IPS-18a (cell line): ENCODE measurements around the gene KRT15.

Source experiments
- H3K27ac ChIP-seq: one replicate; pipeline ENCODE4 v1.5.1; 2013; ENCODE audit warnings: low read length
- H3K27me3 ChIP-seq: one replicate; pipeline ENCODE4 v1.6.1; 2013; ENCODE audit warnings: mild to moderate bottlenecking, low read length; ENCODE audit not compliant: control insufficient read depth, insufficient read depth
- H3K36me3 ChIP-seq: one replicate; pipeline ENCODE4 v1.6.1; 2013; ENCODE audit warnings: low read depth, low read length; ENCODE audit not compliant: control insufficient read depth
- H3K4me1 ChIP-seq: one replicate; pipeline ENCODE4 v1.6.1; 2013; ENCODE audit warnings: low read depth, low read length; ENCODE audit not compliant: control insufficient read depth
- H3K4me3 ChIP-seq: one replicate; pipeline ENCODE4 v1.5.1; 2013; ENCODE audit warnings: low read length
- H3K9ac ChIP-seq: one replicate; pipeline ENCODE4 v1.6.1; 2013; ENCODE audit warnings: mild to moderate bottlenecking, low read length, moderate library complexity
- H3K9me3 ChIP-seq: one replicate; pipeline ENCODE4 v1.6.1; 2013; ENCODE audit warnings: low read depth, low read length; ENCODE audit not compliant: control insufficient read depth

KRT15 gene

DNA sequence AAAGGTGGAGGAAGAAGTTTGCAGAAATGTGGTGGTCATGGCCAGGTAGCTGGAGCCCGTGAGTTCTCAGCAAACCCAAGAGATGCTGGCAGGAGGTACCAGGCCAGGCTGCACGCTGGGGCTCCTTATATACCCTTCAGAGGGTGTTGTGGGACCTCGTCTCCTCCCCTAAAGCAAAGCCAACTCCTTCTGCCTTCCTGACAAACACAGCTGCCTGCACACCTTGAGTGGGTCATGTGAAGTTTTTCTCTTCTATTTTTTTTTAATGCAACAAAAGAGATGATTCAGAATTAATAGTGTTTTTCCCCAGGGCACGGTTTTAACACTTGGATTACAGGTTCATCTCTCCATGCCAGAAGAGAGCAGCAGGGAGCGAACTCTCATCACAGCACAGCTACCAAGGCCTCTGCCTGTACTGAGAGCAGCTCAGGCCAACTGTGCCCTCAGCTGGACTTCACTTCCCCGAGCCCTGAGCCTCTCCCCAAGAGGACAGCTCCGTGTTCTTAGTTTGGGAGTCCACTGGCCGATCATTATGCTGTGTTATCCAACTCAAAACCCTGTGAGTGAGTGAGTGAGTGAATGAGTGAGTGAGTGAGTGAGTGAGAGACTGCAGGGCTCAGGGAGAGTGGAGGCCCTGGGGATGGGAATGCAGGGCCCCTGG is at the start of gene KRT15:
Gene KRT15 (minus strand): TSS at position 102 of the 661 bp plus-strand sequence. CDS start 63 bp downstream, at position 39.
- H3K9ac ChIP-seq, result no peak within 1 kb of the TSS

DNA sequence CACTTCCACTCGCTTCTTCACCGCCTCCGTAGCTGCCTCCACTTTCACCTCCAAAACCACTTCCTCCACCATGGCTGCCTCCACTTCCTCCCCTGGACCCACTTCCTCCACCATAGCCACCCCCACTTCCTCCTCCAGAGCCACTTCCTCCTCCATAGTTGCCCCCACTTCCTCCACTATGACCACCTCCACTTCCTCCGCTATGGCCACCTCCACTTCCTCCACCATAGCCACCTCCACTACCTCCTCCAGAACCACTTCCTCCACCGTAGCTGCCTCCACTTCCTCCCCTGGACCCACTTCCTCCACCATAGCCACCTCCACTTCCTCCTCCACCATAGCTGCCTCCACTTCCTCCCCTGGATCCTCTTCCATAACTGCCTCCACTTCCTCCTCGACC is 48.6 kb upstream of the KRT15 start:
- H3K27me3 ChIP-seq, result no peaks in the 10 kb centered on the region
- H3K4me1 ChIP-seq, result no peaks in the 10 kb centered on the region
- H3K27ac ChIP-seq, result no peak overlapping the region
- no peaks in the 10 kb centered on the region for H3K9me3 ChIP-seq
- H3K36me3 ChIP-seq, result no peaks in the 10 kb centered on the region
- H3K4me3 ChIP-seq, result no peak overlapping the region
- no peak overlapping the region for H3K9ac ChIP-seq

More for the DNA sequence above, at the start of gene KRT15:
- H3K9me3 ChIP-seq, result no peaks in the 10 kb centered on the region
- H3K4me3 ChIP-seq, result no peak within 1 kb of the TSS
- H3K36me3 ChIP-seq, result peaks cover 11% of the 10 kb centered on the region
- H3K4me1 ChIP-seq, result no peaks in the 10 kb centered on the region
- H3K27me3 ChIP-seq, result no peaks in the 10 kb centered on the region
- no peak within 1 kb of the TSS for H3K27ac ChIP-seq

DNA sequence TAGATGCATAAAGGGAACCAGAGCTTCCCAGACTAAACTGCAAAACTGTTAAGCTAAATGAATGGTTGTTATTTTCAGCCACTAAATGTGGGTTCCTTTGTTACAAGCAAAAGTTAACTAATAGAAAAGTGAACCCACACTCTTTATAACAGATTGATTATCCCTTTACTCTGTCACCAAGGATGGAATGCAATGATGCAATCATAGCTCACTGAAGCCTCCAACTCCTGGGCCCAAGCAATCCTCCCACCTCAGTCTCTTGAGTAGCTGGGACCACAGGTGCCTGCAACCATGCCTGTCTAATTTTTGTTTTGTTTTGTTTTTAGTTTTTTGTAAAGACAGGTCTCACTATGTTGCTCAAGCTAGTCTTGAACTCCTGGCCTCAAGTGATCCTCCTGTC is 46.6 kb upstream of the KRT15 start:
- Histone ChIP-seq H3K36me3 (no peaks in the 10 kb centered on the region), H3K27me3 (no peaks in the 10 kb centered on the region), H3K9me3 (no peaks in the 10 kb centered on the region), H3K4me1 (no peaks in the 10 kb centered on the region), H3K27ac (no peak overlapping the region), H3K9ac (no peak overlapping the region), H3K4me3 (no peak overlapping the region)

DNA sequence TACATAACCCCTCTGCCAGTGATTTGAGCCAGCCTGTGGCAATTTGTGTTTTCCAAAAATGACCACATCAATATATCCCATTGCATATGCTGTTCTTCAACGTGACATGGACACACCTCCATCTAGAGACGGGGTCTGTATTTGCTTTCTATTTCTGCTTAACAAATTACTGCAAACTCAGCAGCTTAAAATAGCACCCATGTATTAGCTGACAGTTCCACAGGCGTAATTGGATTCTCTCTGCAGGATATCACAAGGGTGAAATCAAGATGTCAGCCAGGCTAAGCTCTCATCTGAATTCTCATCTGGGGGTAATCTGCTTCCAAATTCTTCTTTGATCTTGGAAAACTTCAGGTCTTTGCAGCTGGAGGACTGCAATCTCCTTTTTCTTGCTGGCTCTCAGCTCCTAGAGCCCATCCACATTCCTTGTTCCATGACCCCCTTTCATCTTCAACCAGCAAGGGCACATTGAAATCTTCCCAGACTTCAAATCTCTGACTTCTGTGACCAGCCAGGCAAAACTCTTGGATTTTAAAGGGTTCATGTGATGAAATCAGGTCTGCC is 45.0 kb upstream of the KRT15 start:
- Histone ChIP-seq H3K9me3 (no peaks in the 10 kb centered on the region), H3K36me3 (no peaks in the 10 kb centered on the region), H3K27ac (no peak overlapping the region), H3K4me1 (no peaks in the 10 kb centered on the region), H3K4me3 (no peak overlapping the region), H3K9ac (no peak overlapping the region), H3K27me3 (no peaks in the 10 kb centered on the region)

DNA sequence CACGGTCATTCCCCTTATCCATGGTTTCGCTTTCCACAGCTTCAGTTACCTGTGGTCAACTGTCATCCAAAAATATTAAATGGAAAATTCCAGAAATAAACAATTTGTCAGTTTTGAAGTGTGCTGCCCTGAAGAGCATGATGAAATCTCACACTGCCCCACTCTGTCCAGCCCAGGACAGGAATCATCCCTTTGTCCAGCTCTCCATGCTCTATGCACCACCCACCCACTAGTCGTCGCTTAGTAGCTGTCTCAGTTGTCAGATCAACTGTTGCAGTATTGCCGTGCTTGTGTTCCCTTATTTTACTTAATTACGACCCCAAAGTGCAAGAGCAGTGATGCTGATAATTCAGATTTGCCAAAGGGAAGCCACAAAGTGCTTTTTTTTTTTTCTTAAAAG is 42.9 kb upstream of the KRT15 start:
- Histone ChIP-seq H3K27me3 (no peaks in the 10 kb centered on the region), H3K4me1 (no peaks in the 10 kb centered on the region), H3K27ac (no peak overlapping the region), H3K36me3 (no peaks in the 10 kb centered on the region), H3K9ac (no peak overlapping the region), H3K9me3 (no peaks in the 10 kb centered on the region), H3K4me3 (no peak overlapping the region)

DNA sequence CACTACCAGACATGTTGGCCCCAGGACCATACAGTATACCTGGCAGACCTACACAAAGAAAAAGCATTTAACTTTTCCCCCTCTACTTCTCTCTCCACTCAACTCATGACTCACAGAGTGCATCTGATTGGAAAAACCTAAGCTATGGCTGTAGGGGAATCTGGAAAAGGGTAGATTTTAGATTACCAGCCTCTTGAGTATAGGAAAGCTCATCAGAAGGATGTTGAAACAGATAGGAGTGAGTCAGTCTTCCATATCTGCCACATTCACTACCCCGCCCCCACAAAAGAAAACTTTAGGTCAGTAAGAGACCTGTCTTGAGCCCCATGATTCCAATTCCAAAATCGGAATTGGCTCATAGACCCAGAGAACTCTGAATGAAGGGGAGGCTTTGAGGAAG is 40.9 kb upstream of the KRT15 start:
- Histone ChIP-seq H3K4me1 (no peaks in the 10 kb centered on the region), H3K9me3 (no peaks in the 10 kb centered on the region), H3K27ac (no peak overlapping the region), H3K9ac (no peak overlapping the region), H3K36me3 (no peaks in the 10 kb centered on the region), H3K4me3 (no peak overlapping the region), H3K27me3 (no peaks in the 10 kb centered on the region)

DNA sequence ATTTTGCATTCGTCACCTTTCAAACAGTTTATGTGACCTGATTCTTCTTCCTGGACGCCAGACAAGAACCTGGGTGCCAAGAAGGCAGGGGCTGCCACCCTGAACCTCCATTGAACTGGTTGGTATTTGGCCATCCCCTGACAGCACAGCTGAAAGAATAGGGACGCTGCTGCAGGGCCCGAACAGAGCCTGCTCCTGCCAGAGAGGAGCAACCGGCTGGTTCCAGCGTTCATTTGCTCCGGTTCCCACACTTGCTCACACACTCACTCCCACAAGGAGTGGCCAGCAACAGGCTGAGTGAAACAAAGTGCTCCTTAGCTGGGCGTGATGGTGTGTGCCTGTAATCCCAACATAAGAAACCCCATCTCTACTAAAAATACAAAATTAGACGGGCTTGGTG is 38.2 kb upstream of the KRT15 start:
- Histone ChIP-seq H3K9me3 (no peaks in the 10 kb centered on the region), H3K27me3 (no peaks in the 10 kb centered on the region), H3K9ac (no peak overlapping the region), H3K4me1 (peaks cover 6% of the 10 kb centered on the region), H3K27ac (no peak overlapping the region), H3K36me3 (no peaks in the 10 kb centered on the region), H3K4me3 (no peak overlapping the region)

DNA sequence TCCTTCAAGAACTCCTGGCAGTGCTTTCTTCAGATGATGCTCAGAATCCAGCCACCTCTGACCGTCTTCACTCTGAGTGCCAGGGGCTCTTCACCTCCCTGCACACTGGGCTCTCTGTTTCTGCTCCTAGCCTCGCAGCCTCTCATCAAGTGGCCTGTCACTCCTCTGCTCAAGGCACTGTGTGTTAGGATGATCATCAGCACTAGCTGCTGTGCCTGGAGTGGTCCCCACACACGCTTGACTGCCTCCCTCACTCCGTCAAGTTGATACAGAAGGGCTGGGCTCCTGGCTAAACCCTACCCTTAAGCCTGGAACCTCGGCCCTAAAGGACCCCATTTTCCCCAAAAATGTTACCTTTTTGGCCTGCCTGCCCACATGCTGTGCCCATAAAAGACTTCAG is 37.6 kb upstream of the KRT15 start:
- H3K9ac ChIP-seq, result no peak overlapping the region
- no peak overlapping the region for H3K4me3 ChIP-seq

DNA sequence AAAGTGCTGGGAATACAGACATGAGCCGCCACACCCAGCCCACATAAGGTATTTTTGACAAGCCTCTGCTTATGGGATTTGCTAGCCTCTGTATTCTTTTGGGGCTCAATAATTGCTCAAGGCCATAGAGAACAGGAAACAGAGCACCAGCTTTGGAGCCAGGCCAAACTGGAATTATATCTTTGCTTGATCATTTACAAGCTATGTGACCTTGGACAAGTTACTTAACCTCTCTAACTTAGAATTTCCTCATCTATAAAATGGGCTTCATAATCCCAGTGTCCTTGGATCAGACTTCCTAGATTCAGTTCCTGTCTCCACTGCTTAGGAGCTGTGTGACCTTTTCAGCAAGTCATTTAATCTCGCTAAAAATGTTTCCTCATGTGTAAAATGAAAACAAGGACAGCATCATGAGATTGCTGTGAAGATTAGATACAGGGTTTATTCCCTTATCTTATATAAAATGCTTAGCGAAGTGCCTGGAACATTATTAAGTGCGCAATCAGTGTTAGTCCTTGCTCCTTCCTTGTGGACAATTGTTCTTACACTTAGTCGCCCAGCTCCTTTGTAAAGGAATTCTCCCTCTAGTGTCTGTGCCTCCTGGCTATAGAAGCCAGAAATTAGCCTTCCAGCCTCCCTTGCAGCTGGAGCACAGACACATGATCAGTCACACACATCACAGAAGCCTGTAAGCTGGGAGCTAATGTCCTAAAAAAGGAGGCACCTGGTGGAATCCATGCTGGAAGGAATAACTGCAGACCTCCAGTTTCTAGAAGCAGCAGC is 36.6 kb upstream of the KRT15 start:
- Histone ChIP-seq H3K27ac (no peak overlapping the region), H3K4me1 (peaks cover 6% of the 10 kb centered on the region), H3K27me3 (no peaks in the 10 kb centered on the region), H3K36me3 (no peaks in the 10 kb centered on the region), H3K4me3 (no peak overlapping the region), H3K9me3 (no peaks in the 10 kb centered on the region), H3K9ac (no peak overlapping the region)

More for the DNA sequence above, 37.6 kb upstream of the KRT15 start:
- Histone ChIP-seq H3K36me3 (no peaks in the 10 kb centered on the region), H3K27ac (no peak overlapping the region), H3K27me3 (no peaks in the 10 kb centered on the region), H3K4me1 (peaks cover 6% of the 10 kb centered on the region), H3K9me3 (no peaks in the 10 kb centered on the region)

DNA sequence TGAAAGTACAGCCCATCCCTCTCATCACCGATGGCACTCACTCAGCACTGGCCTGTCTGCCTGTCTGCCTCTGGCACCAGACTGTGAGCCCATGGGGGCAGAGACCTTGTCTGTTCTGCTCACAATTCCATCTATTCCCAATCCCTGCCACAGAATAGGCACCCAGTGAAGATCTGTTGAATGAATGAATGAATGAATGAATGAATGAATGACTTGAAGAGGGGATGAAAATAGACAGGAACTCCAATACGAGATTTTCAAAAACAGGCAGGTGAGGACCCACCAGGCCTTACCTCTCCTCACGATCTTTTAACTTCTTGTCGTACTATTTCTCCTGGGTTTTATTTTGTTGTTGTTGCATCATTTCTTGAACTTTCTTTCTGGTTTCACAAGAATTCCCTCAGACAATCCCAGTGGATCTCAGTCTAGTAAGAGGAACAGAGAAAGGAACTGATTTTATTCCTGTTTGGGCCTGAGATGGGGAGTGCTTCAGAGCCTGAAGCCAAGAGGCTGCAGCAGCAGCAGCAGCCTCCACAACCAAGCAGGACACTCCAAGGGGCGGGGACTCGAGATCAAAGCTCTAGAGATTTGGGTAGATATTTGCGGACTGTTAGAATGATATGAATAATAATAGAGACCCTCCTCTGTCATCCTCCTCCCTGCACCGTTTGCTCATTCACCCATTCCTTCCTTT is 35.4 kb upstream of the KRT15 start:
- no peak overlapping the region for H3K9ac ChIP-seq
- no peaks in the 10 kb centered on the region for H3K9me3 ChIP-seq
- H3K27ac ChIP-seq, result no peak overlapping the region
- H3K4me1 ChIP-seq, result peaks cover 10% of the 10 kb centered on the region
- H3K36me3 ChIP-seq, result no peaks in the 10 kb centered on the region
- no peak overlapping the region for H3K4me3 ChIP-seq
- no peaks in the 10 kb centered on the region for H3K27me3 ChIP-seq

DNA sequence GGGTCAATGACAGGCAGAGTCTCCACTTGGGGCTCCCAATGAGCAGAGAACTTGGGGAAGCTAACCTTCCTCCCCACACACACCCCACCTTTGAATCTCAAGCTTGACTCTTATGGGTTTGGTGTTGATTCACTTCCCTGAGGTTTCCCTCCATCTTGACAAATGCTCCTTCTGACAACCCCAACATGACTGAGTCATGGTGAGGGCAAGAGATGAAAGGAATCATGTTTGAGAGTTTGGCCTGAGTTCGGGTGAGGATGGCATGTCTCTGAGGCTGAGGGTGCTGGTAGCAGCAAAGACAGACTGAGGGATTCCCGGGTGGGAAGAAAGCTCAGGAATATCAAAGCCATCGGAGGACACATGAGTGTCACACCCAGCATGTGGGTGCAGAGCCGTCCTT is 34.5 kb upstream of the KRT15 start:
- Histone ChIP-seq H3K4me1 (peaks cover 18% of the 10 kb centered on the region), H3K27ac (no peak overlapping the region), H3K9ac (no peak overlapping the region), H3K36me3 (no peaks in the 10 kb centered on the region), H3K4me3 (no peak overlapping the region), H3K9me3 (no peaks in the 10 kb centered on the region), H3K27me3 (peaks cover 3% of the 10 kb centered on the region)
